SK-N-SH (cell line): Measurements from ENCODE around the gene PFKFB3. TPM values are rescaled to one million over a fixed set of nuclear protein-coding genes. Genes with fewer than 3 reads are reported as not detected.
A peak's percentile ranks its signal among the peaks of the same experiment; 100 is the strongest.

Experiments used
- CTCF ChIA-PET: fragments of 300-600, 350-600 bp; formaldehyde crosslinking; extraction: SDS; loops from one replicate; lab custom pipeline; 2021; lab: Yijun Ruan, JAX
- POLR2A ChIA-PET: fragments of 350-600 bp; sonication (Branson Sonifier 250); formaldehyde crosslinking; extraction: SDS; loops from one replicate; lab custom pipeline; 2020; ENCODE audit warnings: antibody characterized with exemption, inconsistent platforms; lab: Yijun Ruan, JAX
- DNase-seq: peaks from one replicate; pipeline ENCODE4 v3.0.0; 2012
- H2AFZ ChIP-seq: fragments of 200-600 bp; sonication (generic); 2 replicates; pipeline ENCODE4 v1.8.1; 2016; ENCODE audit warnings: antibody characterized with exemption, mild to moderate bottlenecking, low read depth
- H3F3A ChIP-seq: fragments of 200-600 bp; sonication (generic); replicated peaks from 2 replicates; pipeline ENCODE3; 2016; ENCODE audit warnings: antibody characterized with exemption, mild to moderate bottlenecking; ENCODE audit not compliant: insufficient read depth
- H3K27ac ChIP-seq, 2 experiments: fragments of 200-500 bp in 1 of 2; fragments of 200-600 bp in 1 of 2; sonication (Bioruptor generic) in 1 of 2; sonication (generic), shearing (Covaris generic) in 1 of 2; 2 replicates each; pipeline versions ENCODE4 v1.5.1 to v1.6.1; 2014 to 2016; ENCODE audit warnings: low read depth in 2 of 2, inconsistent platforms in 1 of 2, low read length in 1 of 2, mild to moderate bottlenecking in 1 of 2, mixed read lengths in 1 of 2
- H3K27me3 ChIP-seq: fragments of 200-600 bp; sonication (generic), shearing (Covaris generic); 2 replicates; pipeline ENCODE4 v1.6.1; 2016; ENCODE audit warnings: mixed run types; ENCODE audit not compliant: insufficient read depth
- H3K36me3 ChIP-seq, 2 experiments: fragments of 200-500 bp in 1 of 2; fragments of 200-600 bp in 1 of 2; sonication (Bioruptor generic) in 1 of 2; sonication (generic) in 1 of 2; replicated peaks in 1 of 2; 2 replicates each; pipeline versions ENCODE3 to v1.5.1; 2014 to 2016; ENCODE audit warnings: low read length in 1 of 2, mild to moderate bottlenecking in 1 of 2; ENCODE audit not compliant: insufficient read depth in 2 of 2, control insufficient read depth in 1 of 2
- H3K4me1 ChIP-seq, 2 experiments: fragments of 200-500 bp in 1 of 2; fragments of 200-600 bp in 1 of 2; sonication (Bioruptor generic) in 1 of 2; sonication (generic), shearing (Covaris generic) in 1 of 2; 2 replicates each; pipeline versions ENCODE4 v1.5.1 to v1.6.1; 2014 to 2016; ENCODE audit warnings: low read depth in 1 of 2, low read length in 1 of 2, mixed run types in 1 of 2; ENCODE audit not compliant: insufficient read depth in 2 of 2, control insufficient read depth in 1 of 2
- H3K4me2 ChIP-seq: fragments of 200-600 bp; sonication (generic), shearing (Covaris generic); 2 replicates; pipeline ENCODE4 v1.6.1; 2017; ENCODE audit warnings: mixed run types
- H3K4me3 ChIP-seq, 2 experiments: fragments of 200-500 bp in 1 of 2; fragments of 200-600 bp in 1 of 2; sonication (Bioruptor generic) in 1 of 2; sonication (generic), shearing (Covaris generic) in 1 of 2; 2 replicates each; pipeline versions ENCODE4 v1.5.1 to v1.8.1; 2014 to 2016; ENCODE audit warnings: low read depth in 2 of 2, inconsistent platforms in 1 of 2, low read length in 1 of 2, mild to moderate bottlenecking in 1 of 2, mixed read lengths in 1 of 2, moderate library complexity in 1 of 2
- H3K79me2 ChIP-seq: fragments of 200-600 bp; sonication (generic); 2 replicates; pipeline ENCODE4 v1.8.1; 2017; ENCODE audit warnings: mild to moderate bottlenecking; ENCODE audit not compliant: insufficient read depth
- H3K9ac ChIP-seq: fragments of 200-600 bp; sonication (generic); 2 replicates; pipeline ENCODE4 v1.6.1; 2017; ENCODE audit warnings: mixed run types
- H3K9me2 ChIP-seq: fragments of 200-600 bp; sonication (generic); 2 replicates; pipeline ENCODE4 v1.6.1; 2017; ENCODE audit warnings: mixed run types
- H3K9me3 ChIP-seq: fragments of 200-600 bp; sonication (generic); 2 replicates; pipeline ENCODE4 v1.6.1; 2017; ENCODE audit warnings: mixed run types, mild to moderate bottlenecking, moderate library complexity
- H4K20me1 ChIP-seq: fragments of 200-600 bp; sonication (generic); 2 replicates; pipeline ENCODE4 v1.6.1; 2017; ENCODE audit warnings: mild to moderate bottlenecking, mixed run types; ENCODE audit not compliant: insufficient read depth
- CHD2 ChIP-seq: fragments of 150-350 bp; IDR thresholded peaks from 2 replicates; pipeline ENCODE4 v1.6.1; 2018; ENCODE audit warnings: low read length; ENCODE audit not compliant: partially characterized antibody
- ELF1 ChIP-seq: IDR thresholded peaks from 2 replicates; pipeline ENCODE4 v1.4.0; 2012
- EP300 ChIP-seq, 2 experiments: IDR thresholded peaks; 2 replicates each; pipeline versions ENCODE4 v1.4.0 to v1.6.1; 2012; ENCODE audit warnings: borderline replicate concordance in 1 of 2, low read depth in 1 of 2, low read length in 1 of 2
- FOSL2 ChIP-seq: IDR thresholded peaks from 2 replicates; pipeline ENCODE4 v1.4.0; 2012; ENCODE audit warnings: low read depth, mild to moderate bottlenecking, moderate library complexity, borderline replicate concordance
- GATA2 ChIP-seq: sonication (generic); formaldehyde crosslinking; IDR thresholded peaks from 2 replicates; pipeline ENCODE4 v1.5.0; 2020; ENCODE audit warnings: mild to moderate bottlenecking, missing genetic modification reagents
- MXI1 ChIP-seq: IDR thresholded peaks from 2 replicates; pipeline ENCODE4 v1.6.1; 2012; ENCODE audit warnings: mild to moderate bottlenecking, low read depth, low read length, improper control_type of control experiment
- NFIC ChIP-seq: IDR thresholded peaks from 2 replicates; pipeline ENCODE4 v1.4.0; 2012; ENCODE audit warnings: borderline replicate concordance
- RAD21 ChIP-seq: IDR thresholded peaks from 2 replicates; pipeline ENCODE4 v1.6.1; 2012; ENCODE audit warnings: mild to moderate bottlenecking, low read length
- RXRA ChIP-seq: IDR thresholded peaks from 2 replicates; pipeline ENCODE4 v1.4.0; 2012; ENCODE audit warnings: low read depth, mild to moderate bottlenecking, borderline replicate concordance
- TAF1 ChIP-seq: IDR thresholded peaks from 2 replicates; pipeline ENCODE4 v1.6.1; 2012; ENCODE audit warnings: low read depth, mild to moderate bottlenecking, low read length, moderate library complexity, borderline replicate concordance
- USF2 ChIP-seq: fragments of 150-350 bp; IDR thresholded peaks from 2 replicates; pipeline ENCODE4 v1.6.1; 2017; ENCODE audit warnings: antibody characterized with exemption, low read length, low read depth, borderline replicate concordance
- ZBTB33 ChIP-seq: IDR thresholded peaks from 2 replicates; pipeline ENCODE4 v1.4.0; 2012; ENCODE audit warnings: low read depth, borderline replicate concordance
- WGBS: methylation state at CpG from one replicate; pipeline ENCODE4 v1.1.6; 2017; ENCODE audit warnings: low lambda C conversion rate; 5-methylcytosine and 5-hydroxymethylcytosine counted together
- polyA plus RNA-seq, 3 experiments: library from polyadenylated mRNA; depleted of rRNA; stranded (reverse); fragments of >200 nt; gene quantifications; 2 replicates each; pipeline ENCODE4 v1.2.3, GENCODE V29; 2012
- TF ChIP-seq, protein P1 (sequence below): IDR thresholded peaks from 2 replicates; pipeline ENCODE4 v1.4.0; 2012; ENCODE audit warnings: low read depth, borderline replicate concordance

The PFKFB3 gene
- polyA plus RNA-seq, 1 of the 3 experiments (the other 2 are of a cell fraction) = 59.7 TPM

DNA sequence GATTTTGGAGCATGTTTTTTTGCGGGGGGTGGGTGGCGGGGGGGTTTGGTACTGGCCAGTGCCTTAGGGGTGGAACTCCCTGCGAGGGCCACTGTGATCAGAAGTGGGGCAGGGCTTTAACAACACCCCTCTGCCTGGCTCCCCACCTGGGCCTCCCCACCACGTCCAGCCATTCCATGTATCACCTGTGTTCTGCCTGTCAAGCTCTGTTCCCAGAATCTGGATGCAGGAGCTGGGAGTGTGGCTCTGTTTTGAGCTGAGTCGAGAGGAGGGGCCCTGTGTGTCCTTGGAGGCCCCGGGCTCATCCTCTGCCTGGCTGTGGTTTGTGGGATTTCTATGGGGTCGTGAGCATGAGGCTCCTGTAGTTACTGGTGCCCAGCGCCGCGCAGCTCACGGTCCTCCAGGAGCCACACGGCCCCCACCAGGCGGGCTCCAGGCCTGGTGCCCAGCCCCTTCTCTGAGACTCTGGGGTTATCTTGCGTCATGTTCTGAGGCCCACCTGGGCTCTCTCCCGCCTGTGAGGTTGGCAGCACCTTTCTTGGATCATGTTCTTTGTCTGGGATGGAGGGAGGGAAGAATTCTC is 29.6 kb downstream of the PFKFB3 start:
- Histone ChIP-seq H3K36me3 (peaks cover 63 to 68% of the 10 kb centered on the region in 2 experiments), H3F3A (peaks cover 27% of the 10 kb centered on the region), H2AFZ (no peak overlapping the region), H3K27ac (no peak overlapping the region; a peak in 1 of 4 replicates), H3K4me2 (no peak overlapping the region), H3K27me3 (no peaks in the 10 kb centered on the region), H3K9ac (no peak overlapping the region), H3K9me3 (no peaks in the 10 kb centered on the region), H3K79me2 (peaks cover 20% of the 10 kb centered on the region; the same call in 1 of the 2 replicates), H3K9me2 (no peaks in the 10 kb centered on the region), H3K4me3 (no peak overlapping the region), H4K20me1 (no peaks in the 10 kb centered on the region), H3K4me1 (peaks cover 0 to 6% of the 10 kb centered on the region in 2 experiments; a peak in 1 of 4 replicates)
- TF ChIP-seq GATA2 (CRISPR knock-in tag) (no peak), RAD21 (no peak), NFIC (no peak), CHD2 (no peak), FOSL2 (no peak), MXI1 (no peak), EP300 (IDR thresholded peaks at IDR 0.05; ENCODE audit: borderline replicate concordance in 1 of 2, low read depth in 1 of 2, low read length in 1 of 2) (no peak), ELF1 (no peak), USF2 (no peak), RXRA (no peak), TAF1 (no peak), ZBTB33 (no peak)
- TF ChIP-seq, protein P1, sequence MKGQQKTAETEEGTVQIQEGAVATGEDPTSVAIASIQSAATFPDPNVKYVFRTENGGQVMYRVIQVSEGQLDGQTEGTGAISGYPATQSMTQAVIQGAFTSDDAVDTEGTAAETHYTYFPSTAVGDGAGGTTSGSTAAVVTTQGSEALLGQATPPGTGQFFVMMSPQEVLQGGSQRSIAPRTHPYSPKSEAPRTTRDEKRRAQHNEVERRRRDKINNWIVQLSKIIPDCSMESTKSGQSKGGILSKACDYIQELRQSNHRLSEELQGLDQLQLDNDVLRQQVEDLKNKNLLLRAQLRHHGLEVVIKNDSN = no peak
- 86% methylated on average over 7 of the region's 15 CpGs for WGBS
- DNase-seq = peak; percentile 25
- ChIA-PET POLR2A (no interaction called here), CTCF (interaction anchor here (0.8 to 7.1 kb wide), 3 partner anchors 30 to 169 kb away, joined by 3 to 40 read pairs (median 7); partner anchors contain the start of gene PFKFB3)
